Middle frontal gyrus (tissue), 1 donor: ENCODE data around the gene LBR.

Experiments
- DNase-seq: peaks from one replicate; pipeline ENCODE4 v3.0.0-alpha.2; 2015; ENCODE audit warnings: low spot score; ENCODE audit errors: extremely low spot score

LBR gene

GRCh38 chr1:225378880-225379279 lies 49.0 kb downstream of the LBR start:
- DNase-seq: no peak

GRCh38 chr1:225374996-225375395 lies 52.8 kb downstream of the LBR start:
- DNase-seq: no peak

GRCh38 chr1:225373155-225373554 lies 54.7 kb downstream of the LBR start:
- no peak for DNase-seq

DNA sequence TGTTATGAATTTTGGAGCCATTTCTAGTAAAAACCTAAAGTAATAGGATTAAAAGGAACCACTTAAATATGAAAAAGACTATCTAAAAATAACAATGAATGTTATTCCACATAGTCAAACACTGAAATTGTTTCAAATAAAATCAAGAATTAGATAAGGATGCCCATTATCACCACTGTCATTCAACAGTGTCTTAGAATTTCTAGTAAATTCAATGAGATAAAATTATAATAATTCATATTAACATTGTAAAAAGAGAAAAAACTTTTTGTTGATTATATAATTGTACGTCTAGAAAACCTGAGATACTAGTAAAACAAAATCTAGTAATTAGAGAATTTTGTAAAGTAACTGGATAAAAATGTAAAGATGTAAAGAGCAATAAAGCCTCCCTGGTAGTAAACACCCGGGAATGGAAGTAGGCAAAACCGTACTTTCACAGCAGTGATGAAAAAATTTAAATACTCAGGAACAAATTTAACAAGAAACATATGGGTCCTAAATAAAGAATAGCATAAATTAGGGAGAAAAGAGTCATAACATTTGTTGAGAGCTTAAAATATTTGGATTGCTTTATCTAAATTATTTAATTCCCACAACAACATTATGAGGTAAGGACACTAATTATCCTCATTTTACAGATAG lies 56.4 kb downstream of the LBR start:
- DNase-seq: no peak

DNA sequence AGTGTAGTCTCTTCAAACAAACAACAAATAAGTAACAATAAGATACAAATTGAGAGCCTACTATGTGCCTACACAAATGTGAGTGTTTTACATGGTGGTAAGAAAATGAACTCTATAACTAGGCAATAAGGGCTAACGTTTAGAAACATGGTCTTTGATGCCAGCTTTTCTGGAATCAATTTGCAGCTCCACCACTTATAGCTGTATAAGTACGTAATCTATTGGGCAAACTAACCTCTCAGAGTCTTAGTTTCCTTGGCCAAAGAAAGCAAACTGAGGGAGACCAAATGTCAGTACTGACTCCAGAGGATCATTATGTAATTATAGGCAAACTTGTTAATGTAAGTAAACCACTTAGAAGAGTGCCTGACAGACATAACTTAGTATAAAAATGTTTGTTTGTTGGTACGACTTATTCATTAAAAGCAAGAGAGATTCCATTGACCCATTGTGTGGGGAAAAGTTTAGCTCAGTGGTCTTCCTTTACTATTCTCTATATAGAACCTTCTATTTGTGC lies 59.7 kb downstream of the LBR start:
- DNase-seq: no peak

GRCh38 chr1:225366552-225366951 lies 61.3 kb downstream of the LBR start:
- DNase-seq: no peak

DNA sequence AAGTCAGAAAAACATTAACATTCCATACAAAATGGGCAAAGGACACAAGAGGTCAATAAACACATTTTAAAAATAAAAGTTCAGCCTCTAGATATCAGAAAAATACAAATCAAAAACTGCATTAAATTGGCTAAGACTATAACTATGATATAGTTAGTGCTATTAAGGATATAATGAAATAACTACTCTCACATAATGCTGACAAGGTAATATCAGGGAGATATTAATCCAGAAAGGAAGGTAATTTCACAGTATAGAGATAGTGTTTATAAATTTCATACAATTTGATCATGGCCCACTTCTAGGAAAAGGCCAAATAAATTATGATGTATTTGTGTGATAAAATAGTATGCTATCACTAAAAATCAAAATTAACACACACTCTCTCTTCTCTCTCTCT lies 61.8 kb downstream of the LBR start:
- no peak for DNase-seq

- DNase-seq: no peak
Measured at GRCh38 chr1:225364439-225364838, 63.4 kb downstream of the LBR start.

- no peak for DNase-seq
Measured at GRCh38 chr1:225362805-225363204, 65.0 kb downstream of the LBR start.

GRCh38 chr1:225361176-225361575 lies 66.7 kb downstream of the LBR start:
- no peak for DNase-seq

DNA sequence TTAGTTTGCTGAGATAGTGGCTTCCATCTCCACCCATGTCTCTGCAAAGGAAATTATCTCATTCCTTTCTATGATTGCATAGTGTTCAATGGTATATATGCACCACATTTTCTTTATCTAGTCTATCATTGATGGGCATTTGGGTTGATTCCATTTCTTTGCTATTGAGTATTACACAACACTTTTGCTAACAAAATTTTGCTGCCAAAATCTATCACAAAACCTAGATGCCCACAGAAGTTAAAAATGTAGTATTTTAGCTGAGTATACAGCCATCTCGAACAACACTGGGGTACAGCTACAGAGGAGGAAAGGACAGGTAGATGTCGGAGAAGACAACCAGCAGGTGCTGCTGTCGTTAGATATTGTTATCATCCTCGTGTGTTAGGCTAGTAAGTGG lies 67.7 kb downstream of the LBR start:
- DNase-seq: no peak

- DNase-seq: no peak
Measured at GRCh38 chr1:225355863-225356262, 72.0 kb downstream of the LBR start.

- DNase-seq: no peak
Measured at GRCh38 chr1:225354906-225355305, 72.9 kb downstream of the LBR start.
